ENCODE results near the gene TBATA.
"Not testable (repeated sequence)": the region's sequence is repeated elsewhere in the genome, so short reads cannot be mapped to it uniquely, and the experiment has no call there.

TBATA gene

GRCh38 chr10:70777063-70777875 is 7.9 kb downstream of the TBATA start:
- no peak for DNase-seq

DNA sequence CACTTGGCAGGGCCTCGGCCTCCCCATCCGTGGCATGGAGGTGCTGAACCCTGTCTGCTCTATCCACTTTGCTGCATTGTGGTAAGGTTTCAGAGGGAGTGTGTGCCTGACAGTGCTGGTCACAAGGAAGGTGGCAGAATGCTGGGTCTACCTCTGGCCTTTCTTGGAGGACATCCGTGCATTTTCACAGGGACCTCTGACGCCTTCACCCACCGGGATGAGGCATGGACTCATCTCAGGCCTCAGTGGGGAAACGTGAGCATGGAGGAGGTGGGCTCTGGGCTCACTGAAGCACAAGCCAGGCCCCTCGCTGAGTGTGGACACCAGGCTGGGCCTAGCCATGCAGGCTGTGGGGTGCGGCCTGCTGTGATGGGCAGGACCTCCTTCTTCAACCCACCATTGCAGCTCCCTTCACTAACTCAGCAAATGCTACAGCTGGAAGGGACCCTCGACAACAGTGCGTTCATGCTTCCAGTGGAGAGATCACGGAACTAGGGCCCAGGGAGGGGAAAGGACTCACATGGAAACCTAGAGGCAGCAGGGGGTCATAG is 8.6 kb downstream of the TBATA start:
- DNase-seq, result no peak

GRCh38 chr10:70775679-70776454 is 9.3 kb downstream of the TBATA start:
- no peak for DNase-seq

DNA sequence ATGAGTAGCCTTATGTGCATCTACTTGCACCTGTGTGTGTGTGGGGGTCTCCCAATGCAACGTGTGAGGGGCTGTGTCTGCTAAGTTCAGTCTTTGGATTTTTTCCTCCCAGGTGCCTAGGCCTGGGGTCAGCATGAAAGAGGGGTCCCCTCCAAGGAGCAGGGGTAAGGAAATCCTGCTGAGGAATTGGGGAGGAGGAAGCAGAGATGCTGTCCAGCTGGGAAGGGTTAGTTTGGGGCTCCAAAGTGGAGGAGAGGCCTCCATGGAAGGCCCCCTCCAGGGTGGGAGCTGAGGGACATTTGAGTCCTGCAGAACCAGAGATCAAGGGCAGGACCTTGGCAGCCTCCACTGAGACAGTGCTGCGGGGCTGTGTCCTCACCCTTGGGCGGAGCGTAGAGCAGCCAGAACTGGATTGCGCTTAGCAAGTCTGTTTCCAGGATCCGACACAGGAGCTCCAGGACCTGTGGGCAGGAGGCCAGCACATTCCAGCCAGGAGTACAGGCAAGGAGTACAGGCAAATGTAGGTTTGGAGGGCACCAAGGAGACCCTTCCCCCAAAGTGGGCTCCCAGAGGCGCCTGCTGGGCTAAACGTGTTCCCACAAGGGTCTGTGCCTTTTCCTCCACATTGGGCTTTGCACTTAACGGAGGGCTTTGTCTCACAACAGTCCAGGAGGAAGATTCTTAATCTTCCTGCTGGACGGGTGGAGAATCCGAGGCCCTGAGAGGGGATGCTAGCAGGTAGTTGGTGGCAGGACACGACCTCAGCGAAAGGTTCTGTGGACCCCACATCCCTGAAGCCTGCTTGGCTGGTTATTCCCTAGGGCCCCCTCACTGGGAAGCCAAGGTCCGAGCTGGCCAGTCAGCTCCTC is 10.1 kb downstream of the TBATA start:
- DNase-seq, result no peak

GRCh38 chr10:70773965-70774809 is 11.0 kb downstream of the TBATA start:
- DNase-seq, result no peak

- DNase-seq, result no peak
Observed at GRCh38 chr10:70773461-70773860, 11.7 kb downstream of the TBATA start.

DNA sequence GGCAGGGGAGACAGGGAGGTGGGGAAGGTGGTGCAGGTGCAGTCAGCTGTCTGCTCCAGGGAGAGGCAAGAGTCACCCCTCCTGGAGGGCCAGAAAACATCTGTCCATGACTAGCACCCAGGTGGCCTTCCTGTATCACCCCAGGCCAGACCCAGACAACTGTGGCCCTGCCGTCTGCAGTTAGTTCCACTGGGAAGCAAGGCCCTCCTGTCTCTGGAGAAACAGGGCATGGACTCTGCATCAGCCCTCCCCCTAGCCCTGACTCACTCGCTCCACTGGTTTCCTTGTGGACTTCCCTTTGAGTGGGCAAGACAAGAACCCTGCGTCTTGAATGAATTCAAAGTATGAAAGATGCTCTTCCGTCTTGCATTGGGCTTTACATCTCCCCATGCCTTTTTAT is 12.6 kb downstream of the TBATA start:
- no peak for DNase-seq

DNA sequence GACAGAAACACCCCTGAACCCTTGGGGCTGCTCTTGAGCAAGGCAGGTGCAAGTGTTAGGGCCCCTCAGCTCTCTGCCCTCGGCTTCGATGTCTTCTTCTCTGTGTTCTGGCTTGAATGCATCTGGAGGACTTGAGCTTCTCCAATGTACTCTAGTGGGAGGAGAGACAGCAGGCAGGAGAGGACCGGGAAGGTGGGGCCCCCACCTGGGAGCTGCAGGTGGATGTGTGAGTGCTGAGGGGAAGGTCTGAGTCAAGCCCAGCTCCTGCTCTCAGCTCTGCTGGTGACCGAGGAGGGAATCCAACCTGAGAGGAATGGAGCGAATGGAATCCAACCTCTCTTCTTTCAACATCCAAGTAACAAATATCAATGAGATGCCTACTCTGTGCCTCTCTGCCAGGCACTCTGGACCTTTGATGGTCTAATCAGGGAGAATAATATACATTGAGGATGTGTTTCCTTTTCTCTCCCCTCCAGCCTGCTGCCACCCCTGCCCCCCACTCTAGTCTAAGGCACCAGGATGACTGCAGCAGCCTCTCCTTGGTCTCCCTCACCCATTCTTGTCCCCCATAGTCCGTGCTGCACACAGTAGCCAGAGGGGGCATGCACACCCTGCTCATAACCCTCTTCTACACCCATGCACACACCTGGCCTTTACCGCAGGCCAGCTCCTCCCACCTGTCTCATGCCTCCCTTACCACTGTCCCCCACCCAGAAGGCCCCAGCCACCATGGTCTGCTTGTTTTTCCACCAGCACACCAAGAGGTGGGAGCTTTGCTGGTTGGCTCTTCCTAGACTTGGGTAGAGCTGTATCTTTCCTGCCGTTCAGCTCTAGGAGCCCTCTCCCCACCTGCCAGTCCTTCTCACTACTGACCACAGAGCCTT is 13.6 kb downstream of the TBATA start:
- no peak for DNase-seq

GRCh38 chr10:70770516-70770915 is 14.7 kb downstream of the TBATA start:
- DNase-seq, result not testable (repeated sequence)

DNA sequence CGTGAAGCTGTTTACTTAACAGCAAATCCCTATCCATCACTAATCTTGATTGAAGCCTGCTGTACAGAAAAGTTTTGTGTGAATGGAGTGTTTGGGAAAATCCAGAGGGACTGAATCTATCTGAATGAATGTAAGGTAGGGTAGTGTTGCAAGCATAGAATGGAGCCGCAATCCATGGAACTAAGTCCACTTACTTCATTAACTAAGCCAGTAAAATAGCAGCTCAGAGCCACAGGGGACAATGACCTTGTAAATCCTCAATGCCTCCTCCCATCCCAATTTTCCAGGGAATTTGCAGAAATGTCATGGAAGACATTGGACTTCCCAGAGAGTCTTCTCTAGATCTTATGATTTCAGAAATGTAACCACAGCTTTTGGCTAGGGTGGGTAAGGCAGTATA is 15.2 kb downstream of the TBATA start:
- DNase-seq, result no peak

DNA sequence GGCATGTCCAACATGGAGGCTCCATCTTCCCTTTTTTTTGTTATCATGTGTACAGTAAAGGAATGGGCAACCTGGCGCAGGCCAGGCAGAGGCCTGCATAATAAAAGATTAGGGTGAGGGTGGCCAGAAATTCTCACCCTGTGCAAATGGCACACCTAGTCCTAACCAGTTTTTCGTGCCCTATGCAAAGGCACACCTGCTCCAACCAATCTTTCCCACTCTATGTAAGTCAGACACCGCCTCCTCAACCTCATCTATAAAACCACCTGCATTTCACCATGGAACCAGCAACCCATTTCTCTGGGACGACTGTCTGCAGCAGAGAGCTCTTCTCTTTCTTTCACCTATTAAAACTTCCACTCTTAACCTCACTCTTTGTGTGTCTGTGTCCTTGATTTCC is 16.1 kb downstream of the TBATA start:
- no peak for DNase-seq

- DNase-seq, result not testable (repeated sequence)
Observed at GRCh38 chr10:70768026-70768685, 17.0 kb downstream of the TBATA start.

- no peak for DNase-seq
Observed at GRCh38 chr10:70765794-70766594, 19.2 kb downstream of the TBATA start.

- no peak for DNase-seq
Observed at GRCh38 chr10:70763567-70763966, 21.6 kb downstream of the TBATA start.

- DNase-seq, result peak; percentile 42
Observed at GRCh38 chr10:70762441-70763175, 22.6 kb downstream of the TBATA start.

- DNase-seq, result no peak
Observed at GRCh38 chr10:70761727-70762350, 23.3 kb downstream of the TBATA start.

DNA sequence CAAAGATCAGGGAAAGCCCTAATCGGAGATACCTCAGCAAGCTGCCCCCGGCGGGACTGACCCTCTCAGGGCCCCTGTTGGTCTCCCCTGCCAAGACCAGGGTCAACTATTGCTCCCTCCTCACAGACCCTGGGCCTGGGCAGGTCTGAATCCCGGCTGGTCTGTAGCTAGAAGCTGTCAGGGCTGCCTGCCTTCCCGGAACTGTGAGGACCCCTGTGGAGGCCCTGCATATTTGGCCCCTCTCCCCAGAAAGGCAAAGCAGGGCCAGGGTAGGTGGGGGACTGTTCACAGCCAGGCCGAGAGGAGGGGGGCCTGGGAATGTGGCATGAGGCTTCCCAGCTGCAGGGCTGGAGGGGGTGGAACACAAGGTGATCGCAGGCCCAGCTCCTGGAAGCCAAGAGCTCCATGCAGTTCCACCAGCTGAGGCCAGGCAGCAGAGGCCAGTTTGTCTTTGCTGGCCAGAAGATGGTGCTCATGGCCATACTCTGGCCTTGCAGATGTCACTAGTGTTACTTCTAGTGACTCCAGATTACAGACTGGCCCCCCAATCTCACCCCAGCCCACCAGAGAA is 24.1 kb downstream of the TBATA start:
- no peak for DNase-seq

- no peak for DNase-seq
Observed at GRCh38 chr10:70760271-70760787, 24.8 kb downstream of the TBATA start.

All from GF-D8 (cell line).